HG03460 (cell line): ENCODE results near the gene TFPT.

Source experiments
- ATAC-seq: cut with Tn5 transposase; IDR thresholded peaks from one replicate; pipeline ENCODE4 v1.9.1; 2021; ENCODE audit not compliant: unreplicated experiment

The TFPT gene

DNA sequence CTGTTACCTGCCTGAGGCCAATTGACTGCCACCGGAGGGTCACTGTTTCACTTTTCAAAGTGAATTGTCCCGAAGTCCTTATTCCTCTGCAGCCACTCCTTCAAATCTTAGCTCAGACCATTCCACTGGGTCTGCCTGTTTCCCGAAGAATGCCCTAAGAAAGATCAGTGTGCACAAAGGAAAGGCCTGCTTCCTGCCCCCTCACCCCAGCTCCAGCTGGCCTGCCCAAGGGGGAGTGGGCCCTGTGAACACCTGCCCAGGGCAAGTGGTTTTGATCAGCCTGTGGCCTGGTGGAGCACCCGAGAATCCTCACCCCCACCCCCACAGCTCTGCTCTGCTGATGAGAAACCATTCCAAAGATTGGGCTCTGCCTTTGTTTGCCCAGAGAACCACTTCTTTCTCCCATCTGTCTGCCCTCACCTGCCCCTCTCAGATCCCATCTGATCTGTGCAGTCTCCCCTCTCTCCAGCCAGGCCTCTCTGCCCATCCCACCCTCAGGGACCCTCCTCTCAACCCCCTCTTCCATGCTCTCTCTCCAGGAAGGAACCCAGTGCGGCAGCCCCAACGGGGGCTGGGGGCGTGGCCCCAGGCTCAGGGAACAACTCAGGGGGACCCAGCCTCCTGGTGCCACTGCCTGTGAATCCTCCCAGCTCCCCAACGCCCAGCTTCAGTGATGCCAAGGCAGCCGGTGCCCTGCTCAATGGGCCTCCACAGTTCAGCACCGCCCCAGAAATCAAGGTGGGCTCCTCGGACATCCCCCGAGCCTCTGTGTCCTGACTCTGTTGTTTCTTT, 33.8 kb upstream of the TFPT start:
- ATAC-seq = no peak

DNA sequence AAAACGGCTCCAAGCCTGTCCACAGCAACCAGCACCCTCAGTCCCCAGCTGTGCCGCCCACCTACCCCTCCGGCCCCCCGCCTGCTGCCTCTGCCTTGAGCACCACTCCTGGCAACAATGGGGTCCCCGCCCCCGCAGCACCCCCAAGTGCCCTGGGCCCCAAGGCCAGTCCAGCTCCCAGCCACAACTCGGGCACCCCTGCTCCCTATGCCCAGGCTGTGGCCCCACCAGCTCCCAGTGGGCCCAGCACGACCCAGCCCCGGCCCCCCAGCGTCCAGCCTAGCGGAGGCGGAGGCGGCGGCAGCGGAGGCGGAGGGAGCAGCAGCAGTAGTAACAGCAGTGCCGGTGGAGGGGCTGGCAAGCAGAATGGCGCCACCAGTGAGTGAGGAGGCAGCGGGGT, 32.7 kb upstream of the TFPT start:
- ATAC-seq = no peak

DNA sequence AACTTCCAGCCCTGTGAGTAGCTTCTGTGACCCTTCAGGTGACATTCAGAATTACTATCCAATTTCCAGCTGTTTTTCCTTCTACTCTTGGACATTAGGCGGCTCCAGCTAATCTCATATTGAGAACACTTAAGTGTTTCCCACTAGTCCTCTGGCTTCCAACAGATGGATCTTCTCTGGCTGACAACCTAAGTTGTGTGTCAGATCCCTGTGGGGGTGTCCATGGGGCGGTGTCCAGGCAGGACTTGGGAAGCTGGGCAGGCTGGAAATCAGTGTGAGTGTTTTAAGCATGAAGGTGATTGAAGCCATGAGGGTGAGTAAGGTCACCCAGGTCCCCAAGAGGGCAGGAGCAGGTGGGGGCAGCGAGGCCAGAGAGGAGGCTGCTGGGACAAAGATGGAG, 32.2 kb upstream of the TFPT start:
- ATAC-seq = no peak

DNA sequence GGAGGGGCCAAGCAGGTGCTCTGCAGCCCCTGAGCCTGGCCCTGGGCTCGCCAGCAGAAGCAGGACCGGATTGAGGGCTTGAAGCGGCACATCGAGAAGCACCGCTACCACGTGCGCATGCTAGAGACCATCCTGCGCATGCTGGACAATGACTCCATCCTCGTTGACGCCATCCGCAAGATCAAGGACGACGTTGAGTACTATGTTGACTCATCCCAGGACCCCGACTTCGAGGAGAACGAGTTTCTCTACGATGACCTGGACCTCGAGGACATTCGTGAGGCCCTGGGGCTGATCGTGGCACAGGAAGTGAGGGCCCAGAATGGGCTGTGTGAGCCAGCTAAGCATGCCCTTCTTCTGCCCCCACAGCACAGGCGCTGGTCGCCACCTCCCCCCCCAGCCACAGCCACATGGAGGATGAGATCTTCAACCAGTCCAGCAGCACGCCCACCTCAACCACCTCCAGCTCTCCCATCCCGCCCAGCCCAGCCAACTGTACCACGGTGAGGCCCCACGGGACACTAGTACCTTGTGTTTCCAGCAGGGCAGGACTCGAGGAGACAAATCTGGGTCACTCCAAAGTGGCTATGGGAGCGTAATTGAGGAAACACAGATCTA, 30.2 kb upstream of the TFPT start:
- ATAC-seq = no peak

DNA sequence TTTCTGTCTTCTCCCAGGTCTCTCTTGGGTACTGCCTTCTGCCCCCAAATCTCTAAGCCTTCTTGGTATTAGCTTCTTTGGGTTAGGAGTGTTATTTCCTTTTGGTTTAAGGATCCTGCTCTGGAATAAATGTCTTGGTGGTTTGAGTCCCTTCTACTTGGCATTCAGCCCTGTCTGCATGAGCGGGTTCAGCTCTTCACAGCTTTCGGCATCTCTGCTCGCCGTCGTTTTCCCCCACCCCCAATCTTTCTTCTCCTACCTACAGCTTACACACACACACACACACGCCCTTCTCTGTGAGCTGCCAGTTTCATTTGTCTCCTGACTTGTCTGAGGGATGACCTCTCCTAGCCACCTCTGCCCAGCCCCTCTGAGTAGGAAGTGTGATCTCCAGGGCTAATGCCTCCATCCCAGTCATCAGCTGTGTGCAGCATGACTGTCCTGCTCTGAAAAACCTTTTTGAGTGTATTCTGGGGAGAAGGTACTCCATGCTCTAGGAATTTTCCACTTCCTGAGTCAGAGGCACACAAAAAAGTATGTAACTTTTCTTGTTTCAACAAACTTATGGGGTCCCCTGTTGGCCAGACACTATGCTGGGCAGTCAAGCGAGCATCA, 26.8 kb upstream of the TFPT start:
- no peak for ATAC-seq

DNA sequence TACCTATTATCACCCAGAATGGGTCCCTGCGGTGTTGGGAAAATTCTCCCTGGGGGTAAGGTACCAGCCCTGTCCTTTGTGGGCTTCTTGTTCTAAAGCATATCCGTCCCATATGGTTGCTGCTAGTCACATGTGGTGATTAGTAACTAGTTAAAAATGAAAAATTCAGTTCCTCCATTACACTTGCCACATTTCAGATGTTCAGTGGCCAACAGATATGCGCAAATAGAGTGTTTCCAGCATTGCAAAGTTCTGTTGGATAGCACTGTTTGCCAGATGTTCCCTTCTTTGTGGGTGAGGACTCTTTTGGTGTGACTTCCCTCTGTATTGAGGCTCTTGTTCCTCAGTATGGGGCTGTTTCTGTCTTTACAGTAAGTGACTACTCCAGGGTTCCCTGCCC, 25.9 kb upstream of the TFPT start:
- ATAC-seq = no peak

DNA sequence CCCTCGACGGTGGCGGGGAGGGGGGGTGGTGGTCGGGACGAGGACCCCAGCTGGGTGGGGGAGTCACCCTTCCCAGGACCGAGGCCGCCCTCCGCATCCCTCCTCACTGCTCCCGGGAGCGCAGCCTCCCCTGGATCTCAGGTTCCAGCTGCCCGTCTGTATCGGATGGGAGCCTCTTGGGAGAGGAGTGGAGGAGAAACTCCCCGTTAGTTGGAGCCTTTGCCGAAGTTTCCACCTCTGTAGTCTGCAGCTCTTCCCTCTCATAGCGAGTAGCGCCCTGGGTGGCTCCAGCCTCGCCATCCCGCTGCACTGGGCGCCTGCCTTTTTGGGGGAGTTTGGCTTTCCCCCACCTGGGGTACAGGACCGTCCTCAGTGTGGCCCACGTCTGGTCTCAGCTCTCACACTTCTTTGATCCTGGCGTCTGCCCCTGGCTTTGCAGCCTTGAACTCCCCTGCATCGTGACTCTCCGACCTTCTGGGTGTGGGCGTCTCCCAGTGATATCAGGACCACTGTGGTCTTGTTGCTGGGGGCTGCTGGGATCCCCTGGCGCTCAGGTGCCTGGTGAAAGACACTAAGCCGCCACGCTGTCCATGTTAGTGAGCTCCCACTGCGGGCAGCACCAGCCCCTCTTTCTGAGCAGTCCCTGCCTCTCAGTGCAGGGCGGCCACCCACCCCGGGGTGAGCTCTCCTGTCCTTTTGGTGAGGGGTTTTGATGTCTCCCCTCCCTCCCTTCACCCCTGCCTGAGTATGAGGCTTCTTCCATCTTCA, 23.2 kb upstream of the TFPT start:
- no peak for ATAC-seq

DNA sequence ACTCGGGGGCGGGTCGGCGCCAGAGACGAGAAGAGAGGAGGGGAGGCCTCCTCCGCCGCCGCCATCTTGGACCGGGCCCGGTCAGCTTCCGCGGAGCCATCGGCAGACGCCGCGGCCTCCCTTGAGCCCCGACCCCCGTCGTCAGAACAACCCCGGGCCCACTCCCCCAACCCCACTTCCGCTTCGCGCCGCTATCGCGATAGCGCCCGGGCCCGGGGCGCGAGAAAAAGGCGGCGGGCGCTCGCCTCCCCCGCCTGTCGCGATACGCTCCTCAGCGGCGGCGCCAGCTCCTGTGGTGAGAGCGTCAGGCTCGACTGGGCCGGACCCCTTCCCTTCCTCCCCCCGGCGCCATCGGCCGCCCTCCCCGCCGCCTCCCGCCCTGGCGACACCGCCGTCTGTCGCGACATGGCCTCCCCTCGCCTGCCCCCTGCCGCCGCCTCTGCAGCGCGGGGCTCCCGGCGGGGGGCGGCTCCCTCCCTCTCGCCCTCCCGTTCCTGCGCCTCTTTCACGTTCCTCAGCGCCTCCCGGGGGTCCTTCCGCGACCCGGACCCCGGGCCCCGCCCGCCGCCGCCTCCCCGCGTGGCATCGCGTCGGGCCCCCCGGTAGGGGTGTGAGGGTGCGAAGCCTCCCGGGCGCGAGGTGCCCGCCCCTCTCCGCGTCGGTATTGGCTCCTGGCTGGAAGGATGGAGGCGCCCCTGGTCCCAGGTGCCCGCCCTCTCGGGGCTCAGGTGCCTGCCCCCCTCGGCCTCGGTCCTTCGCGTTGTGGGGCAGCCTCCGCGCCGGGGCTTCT, 22.4 kb upstream of the TFPT start, which contains the start of gene CNOT3:
Gene CNOT3 (plus strand): TSS at position 64 of the 790 bp plus-strand sequence. CDS start 5,217 bp downstream, outside the sequence.
- ATAC-seq = no peak

DNA sequence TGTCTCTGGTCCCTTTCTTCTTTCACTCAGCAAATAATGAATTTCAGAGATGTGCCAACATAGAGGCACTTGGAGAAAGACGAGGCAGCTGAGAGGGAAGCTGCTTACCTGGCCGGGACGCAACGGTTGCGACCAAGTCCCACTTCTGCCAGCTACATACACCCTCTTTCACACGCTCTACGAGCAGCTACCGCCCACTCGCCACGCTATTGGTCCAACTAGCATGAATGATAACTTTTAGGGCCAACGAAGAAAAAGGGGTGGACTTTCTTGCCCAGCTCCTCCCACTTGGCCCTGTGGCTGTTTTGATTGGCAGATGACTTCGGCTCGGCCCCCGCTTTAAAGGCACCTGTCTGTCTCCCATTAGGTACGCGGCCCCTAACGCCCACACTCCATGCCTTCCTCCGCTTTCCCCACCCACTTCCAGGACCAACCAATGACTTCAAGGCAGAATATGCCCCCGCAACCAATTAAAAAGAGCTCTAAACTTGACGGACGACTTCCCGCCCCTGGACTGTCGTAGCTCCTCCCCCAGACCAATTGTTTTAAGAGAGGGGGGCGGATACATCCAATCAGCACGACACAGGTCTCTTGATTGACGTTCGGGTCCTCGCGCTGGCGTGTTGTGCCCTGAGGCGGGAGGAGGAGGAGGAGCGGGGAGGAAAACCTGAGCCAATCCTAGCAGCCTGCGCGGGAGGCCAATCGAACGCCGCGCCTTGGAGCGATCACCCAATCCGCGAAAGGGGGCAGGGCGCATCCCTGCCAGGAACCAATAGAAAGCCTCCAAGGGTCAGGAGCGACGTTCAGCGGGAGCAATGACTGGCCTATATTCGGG, 21.6 kb upstream of the TFPT start:
- peak; percentile 76 for ATAC-seq

DNA sequence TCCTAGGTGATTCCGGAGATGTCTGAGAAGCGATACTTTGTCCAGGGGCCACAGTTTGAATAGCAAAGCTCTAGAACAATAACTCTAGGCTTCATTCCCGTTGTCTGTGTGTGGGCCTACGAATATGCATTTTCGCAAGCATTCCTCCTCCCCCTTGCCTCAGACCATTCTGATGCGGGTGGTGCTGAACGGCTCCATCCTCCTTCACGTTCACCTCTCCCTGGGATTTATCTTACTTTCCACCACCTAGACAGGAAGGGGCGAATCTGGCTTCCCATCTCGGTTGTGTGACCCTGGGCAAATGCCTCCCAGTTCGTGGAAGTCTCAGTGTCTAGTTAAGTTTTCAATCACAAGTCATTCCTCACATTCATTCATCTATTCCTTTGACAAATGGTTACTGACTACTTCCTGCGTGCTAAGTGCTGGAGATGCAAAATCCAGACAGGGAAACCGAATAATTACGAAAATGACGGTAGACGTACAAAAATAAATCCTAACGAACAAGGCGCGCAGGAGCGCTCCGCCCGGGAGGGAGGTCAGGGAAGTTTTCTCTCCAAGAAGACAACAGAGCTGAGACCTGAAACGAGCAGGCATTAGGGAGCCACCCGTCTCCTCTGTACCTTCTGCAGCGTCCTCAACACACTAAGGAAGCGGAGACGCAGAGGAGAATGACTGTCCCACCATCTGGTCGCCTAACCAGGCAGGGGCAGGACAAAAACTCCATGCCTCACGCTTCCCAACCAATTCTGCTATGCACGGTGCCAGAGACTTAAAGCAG, 20.8 kb upstream of the TFPT start:
- ATAC-seq = no peak

DNA sequence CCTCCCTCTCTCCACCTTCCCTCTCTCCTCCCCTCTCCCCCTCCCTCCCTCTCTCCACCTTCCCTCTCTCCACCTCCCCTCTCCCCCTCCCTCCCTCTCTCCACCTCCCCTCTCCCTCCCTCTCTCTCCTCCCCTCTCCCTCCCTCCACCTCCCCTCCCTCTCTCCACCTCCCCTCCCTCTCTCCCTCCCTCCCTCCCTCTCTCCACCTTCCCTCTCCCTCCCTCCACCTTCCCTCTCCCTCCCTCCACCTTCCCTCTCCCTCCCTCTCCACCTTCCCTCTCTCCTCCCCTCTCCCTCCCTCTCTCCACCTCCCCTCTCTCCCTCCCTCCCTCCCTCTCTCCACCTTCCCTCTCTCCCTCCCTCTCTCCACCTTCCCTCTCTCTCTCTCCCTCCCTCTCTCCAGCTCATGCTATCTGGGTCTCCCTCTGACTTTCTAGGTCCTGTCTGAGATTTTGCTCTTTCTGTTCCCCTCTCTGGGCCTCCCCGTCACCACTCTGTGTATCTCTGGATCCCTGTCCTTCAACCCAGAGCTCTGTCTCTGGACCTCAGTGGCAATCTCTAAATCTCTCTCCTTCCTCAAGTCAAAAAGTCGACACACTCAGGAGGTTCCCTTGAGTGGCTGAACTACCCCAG, 18.6 kb upstream of the TFPT start:
- ATAC-seq = no peak

DNA sequence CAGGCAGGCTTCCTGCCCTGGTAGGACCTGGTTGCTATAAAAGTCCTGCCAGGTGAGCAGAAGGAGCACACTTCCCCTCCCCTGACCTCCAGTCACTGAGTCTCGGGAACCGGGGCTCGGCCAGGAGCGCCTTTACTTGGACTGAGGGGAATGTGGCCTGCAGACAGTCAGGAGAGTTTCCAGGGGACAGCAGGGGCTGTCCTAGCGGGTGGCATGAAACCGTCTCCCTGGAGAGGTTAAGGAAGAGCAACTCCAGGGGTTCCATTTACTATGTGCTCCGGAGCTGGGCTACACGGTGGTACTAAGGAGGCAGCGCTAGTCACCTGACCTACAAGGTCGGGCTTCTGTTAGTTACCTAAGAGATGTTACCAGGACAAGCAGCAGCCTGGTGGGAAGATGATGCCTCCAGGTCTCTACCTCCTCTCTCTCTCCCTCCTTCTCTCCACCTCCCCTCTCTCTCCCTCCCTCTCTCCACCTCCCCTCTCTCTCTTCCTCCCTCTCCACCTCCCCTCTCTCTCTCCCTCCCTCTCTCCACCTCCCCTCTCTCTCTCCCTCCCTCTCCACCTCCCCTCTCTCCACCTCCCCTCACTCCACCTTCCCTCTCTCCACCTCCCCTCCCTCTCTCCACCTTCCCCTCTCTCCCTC, 18.0 kb upstream of the TFPT start:
- no peak for ATAC-seq

DNA sequence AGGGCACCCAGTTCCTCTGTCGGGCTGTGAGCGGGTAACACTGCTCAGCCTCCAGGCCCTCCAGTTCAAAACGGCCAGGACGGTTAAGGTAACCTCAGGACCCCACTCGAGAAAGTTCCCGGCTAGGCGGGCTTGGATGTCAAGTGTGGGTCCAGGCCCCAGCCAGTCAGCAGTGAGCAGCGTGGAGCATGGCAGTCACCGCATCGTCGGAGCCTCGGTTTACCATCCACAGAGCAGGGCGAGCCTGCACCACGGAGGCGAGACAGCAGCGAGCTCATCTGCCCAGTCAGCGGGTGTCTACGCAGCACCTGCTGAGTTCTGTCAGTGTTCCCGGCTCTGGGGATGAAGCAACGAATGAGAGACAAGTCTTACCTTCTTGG, 14.2 kb upstream of the TFPT start:
- ATAC-seq = no peak

DNA sequence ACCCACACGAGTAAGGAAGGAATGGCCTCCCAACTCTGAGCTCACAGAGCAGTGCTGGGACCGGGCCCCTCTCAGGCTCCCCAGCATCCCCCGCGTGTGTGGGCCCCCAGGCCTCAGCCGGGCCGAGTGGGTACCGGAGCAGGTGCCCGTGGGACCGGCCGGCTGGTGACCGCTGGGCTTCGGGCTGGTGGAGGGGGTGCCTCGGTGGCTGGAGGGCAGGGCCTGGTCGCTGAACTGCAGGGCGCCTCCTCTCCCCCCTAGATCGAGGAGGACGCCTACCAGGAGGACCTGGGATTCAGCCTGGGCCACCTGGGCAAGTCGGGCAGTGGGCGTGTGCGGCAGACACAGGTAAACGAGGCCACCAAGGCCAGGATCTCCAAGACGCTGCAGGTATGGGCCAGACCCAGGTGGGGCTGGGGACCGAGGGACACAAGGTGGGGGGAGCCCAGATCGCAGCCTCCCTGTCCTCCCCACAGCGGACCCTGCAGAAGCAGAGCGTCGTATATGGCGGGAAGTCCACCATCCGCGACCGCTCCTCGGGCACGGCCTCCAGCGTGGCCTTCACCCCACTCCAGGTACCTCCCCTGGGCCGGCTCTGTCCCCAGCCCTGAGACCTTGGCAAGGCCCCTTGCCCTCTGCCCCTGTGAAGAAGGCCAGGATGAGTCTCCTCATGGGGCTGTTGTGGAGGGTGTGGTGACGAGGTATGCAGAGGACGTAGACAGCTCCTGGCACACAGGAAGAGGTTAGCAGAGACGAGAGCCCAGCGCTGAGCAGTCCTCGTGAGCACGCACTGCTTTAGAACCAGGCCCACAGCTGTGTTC, 13.5 kb upstream of the TFPT start:
- ATAC-seq = no peak

DNA sequence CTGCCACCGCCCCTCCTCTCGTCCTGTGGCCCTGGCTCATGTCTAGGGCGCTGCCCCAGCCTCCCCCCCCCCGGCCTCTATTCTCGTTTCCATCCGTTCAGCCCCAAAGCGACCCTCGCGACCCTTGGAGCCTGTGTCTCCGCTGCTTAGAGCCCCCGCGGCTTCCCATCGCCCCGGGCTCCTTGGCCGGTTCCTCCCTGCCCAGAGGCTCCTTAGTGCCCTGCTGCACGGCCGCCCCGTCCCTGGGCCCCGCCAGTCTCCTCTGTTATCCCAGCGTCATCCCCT, 12.9 kb upstream of the TFPT start:
- ATAC-seq = no peak

DNA sequence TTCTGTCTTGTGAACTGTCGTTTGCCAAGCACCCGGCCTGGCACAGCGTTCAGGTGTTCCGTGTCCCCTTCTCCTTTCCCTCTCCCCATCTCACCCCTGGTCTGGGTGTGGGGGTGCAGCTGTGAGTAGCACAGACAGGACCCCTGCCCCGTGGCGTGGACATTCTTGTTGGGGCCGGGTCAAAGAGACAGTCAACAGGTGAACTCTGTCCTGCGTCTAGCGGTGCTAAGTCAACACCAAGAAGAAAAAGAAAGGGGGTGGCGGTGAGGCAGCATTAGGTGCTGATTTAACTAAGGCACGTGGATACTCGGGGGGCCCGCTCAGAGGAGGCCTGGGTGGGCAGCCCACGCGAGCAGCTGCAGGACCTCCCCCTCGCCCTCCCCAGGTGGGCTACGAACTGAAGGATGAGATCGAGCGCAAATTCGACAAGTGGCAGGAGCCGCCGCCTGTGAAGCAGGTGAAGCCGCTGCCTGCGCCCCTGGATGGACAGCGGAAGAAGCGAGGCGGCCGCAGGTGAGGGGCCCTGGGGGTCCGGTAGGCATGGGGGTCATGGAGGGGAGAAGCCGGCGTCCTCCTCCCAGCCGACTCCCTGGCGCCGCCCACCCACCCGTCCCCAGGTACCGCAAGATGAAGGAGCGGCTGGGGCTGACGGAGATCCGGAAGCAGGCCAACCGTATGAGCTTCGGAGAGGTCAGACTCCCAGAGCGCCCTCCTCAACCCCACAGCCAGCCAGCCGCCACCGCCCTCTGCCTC, 12.4 kb upstream of the TFPT start:
- ATAC-seq = no peak

DNA sequence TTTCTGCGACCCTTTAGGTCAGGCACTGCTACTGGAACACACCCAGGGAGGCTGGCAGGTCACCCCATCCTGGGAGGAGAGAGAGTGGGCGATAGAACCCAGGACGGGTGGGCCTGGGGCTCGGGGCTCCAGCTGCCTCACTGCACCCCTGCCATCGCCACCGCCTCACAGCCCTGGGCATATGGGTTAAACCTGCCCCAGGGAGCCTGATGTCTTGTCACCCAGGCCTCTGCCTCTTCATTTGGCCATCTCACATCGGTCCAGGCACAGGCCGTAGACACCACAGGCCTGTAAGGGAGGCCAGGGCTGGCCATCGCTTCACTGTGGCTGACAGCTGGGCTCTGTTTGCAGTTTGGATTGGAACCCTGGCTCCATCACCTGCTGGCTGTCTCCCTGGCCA, 10.3 kb upstream of the TFPT start:
- no peak for ATAC-seq
